Spleen (tissue), 11 donors: Measurements from ENCODE around the gene PRPSAP1. TPM values are rescaled to one million over a fixed set of nuclear protein-coding genes. Genes with fewer than 3 reads are reported as not detected.

Experiments used
- DNase-seq: peaks from one replicate; pipeline ENCODE4 v3.0.0-alpha.2; 2020
- H3K27ac ChIP-seq, 8 donors: fragments of 200-600 bp; sonication (generic) in 7 of 8; 1 replicate in 4 of 8; 2 replicates in 4 of 8; pipeline versions ENCODE4 v1.5.0 to v1.8.0; 2016 to 2021; ENCODE audit warnings: inconsistent platforms in 4 of 8, mild to moderate bottlenecking in 4 of 8, moderate library complexity in 1 of 8
- H3K27me3 ChIP-seq, 7 donors: fragments of 200-600 bp; sonication (generic) in 6 of 7; replicated peaks in 1 of 7; 1 replicate in 4 of 7; 2 replicates in 3 of 7; pipeline versions ENCODE4 v1.5.0 to v1.8.0; 2016 to 2021; ENCODE audit warnings: inconsistent platforms in 3 of 7, mild to moderate bottlenecking in 1 of 7
- H3K36me3 ChIP-seq, 6 donors: fragments of 200-600 bp; sonication (generic) in 5 of 6; 1 replicate in 4 of 6; 2 replicates in 2 of 6; pipeline versions ENCODE4 v1.5.0 to v1.8.0; 2016 to 2021; ENCODE audit warnings: inconsistent platforms in 2 of 6
- H3K4me1 ChIP-seq, 6 donors: fragments of 200-600 bp; sonication (generic) in 5 of 6; 1 replicate in 3 of 6; 2 replicates in 3 of 6; pipeline versions ENCODE4 v1.5.0 to v1.8.0; 2016 to 2021; ENCODE audit warnings: inconsistent platforms in 3 of 6
- H3K4me3 ChIP-seq, 8 donors: fragments of 200-600 bp; sonication (generic) in 7 of 8; 1 replicate in 4 of 8; 2 replicates in 4 of 8; pipeline versions ENCODE4 v1.5.0 to v1.8.0; 2016 to 2021; ENCODE audit warnings: inconsistent platforms in 4 of 8, mild to moderate bottlenecking in 4 of 8, moderate library complexity in 2 of 8
- H3K9me3 ChIP-seq, 8 donors: fragments of 200-600 bp; sonication (generic) in 7 of 8; 1 replicate in 4 of 8; 2 replicates in 4 of 8; pipeline versions ENCODE4 v1.5.0 to v1.8.0; 2016 to 2021; ENCODE audit warnings: inconsistent platforms in 4 of 8
- CTCF ChIP-seq, 11 experiments: fragments of 200-600 bp in 7 of 11; fragments of 450-650 bp in 4 of 11; sonication (generic) in 4 of 11; IDR thresholded peaks in 8 of 11; conservative IDR thresholded peaks in 3 of 11; 1 replicate in 7 of 11; 2 replicates in 4 of 11; pipeline versions ENCODE4 v1.4.0 to v1.8.0; 2016 to 2021; ENCODE audit warnings: antibody characterized with exemption in 11 of 11, inconsistent platforms in 4 of 11, mild to moderate bottlenecking in 1 of 11
- POLR2A ChIP-seq, 3 donors: fragments of 450-650 bp; IDR thresholded peaks; one replicate each; pipeline ENCODE4 v1.5.1; 2017; ENCODE audit warnings: antibody characterized with exemption in 3 of 3, mild to moderate bottlenecking in 1 of 3
- POLR2AphosphoS5 ChIP-seq, 3 donors: sonication (generic); formaldehyde crosslinking; IDR thresholded peaks; one replicate each; pipeline ENCODE4 v1.5.1; 2017; ENCODE audit warnings: antibody characterized with exemption in 3 of 3
- WGBS, 5 donors: extraction: QIAGEN DNeasy Blood & Tissue Kit in 3 of 5; methylation state at CpG; one replicate each; pipeline versions ENCODE4 v1.1.5 to v1.1.7; 2013 to 2018; 5-methylcytosine and 5-hydroxymethylcytosine counted together
- intact Hi-C: fragments of 100-400 bp; cut with DNase I; formaldehyde crosslinking; loops from one replicate; pipeline ENCODE4 v1.15.0; 2023; ENCODE audit warnings: low total_unique reads
- polyA plus RNA-seq, 3 donors: library from polyadenylated mRNA; stranded (reverse); fragments of 200-250 nt; gene quantifications; one replicate each; pipeline ENCODE4 v1.2.1, GENCODE V29; 2013
- total RNA-seq, 7 donors: library from RNA; depleted of rRNA in 3 of 7; stranded (reverse); fragments of >200 nt in 3 of 7; fragmentation: NEBNext Ultra II Directional in 4 of 7; extraction: Animal tissue kit (Norgen Biotek cat#: 25700) in 4 of 7; gene quantifications; one replicate each; pipeline versions ENCODE4 v1.1.0 to v1.2.1, GENCODE V29; 2016 to 2021
- donor health status: healthy with polysubstance abuse.
- donor health status: DM: no; HTN: no; CAD: no; lungs with moderate emphysema.
- donor health status: DM: no; HTN: no; CAD: no.
- donor health status: Bipolar disorder and iron deficiency.
- donor health status: healthy.
- donor health status: DM: no; HTN: no; CAD: no.
- donor health status: DM: yes; HTN: yes; CAD: no.

PRPSAP1 gene
- total and polyA plus RNA-seq, 10 donors, result 17.5 to 54.1 (median 35.8) TPM

GRCh38 chr17:76272541-76273444, 80.9 kb downstream of the PRPSAP1 start:
- intact Hi-C loops, result no loop called here
- peaks cover 55 to 89% (median 78%) of the 10 kb centered on the region in 6 donors for H3K4me1 ChIP-seq
- 40 to 51% (median 42%) methylated on average over 18 to 19 of the region's 19 CpGs for WGBS, 5 donors
- no peaks in the 10 kb centered on the region for H3K9me3 ChIP-seq
- H3K27me3 ChIP-seq, result no peaks in the 10 kb centered on the region
- peaks cover 0 to 38% (median 15%) of the 10 kb centered on the region in 6 donors for H3K36me3 ChIP-seq
- H3K27ac ChIP-seq, result peak overlapping the region; percentile 83 to 99 (median 98)
- DNase-seq, result peak; percentile 84
- TF ChIP-seq POLR2AphosphoS5 (IDR thresholded peaks at IDR 0.05) (peak in 1 of 3 donors; percentile 11), CTCF (IDR thresholded peaks at IDR 0.05 in 8 of 11, conservative IDR thresholded peaks at IDR 0.05 in 3 of 11) (no peak)
- H3K4me3 ChIP-seq, result peak overlapping the region in 7 of 8 donors; percentile 11 to 99 (median 34)

GRCh38 chr17:76271669-76272540, 81.8 kb downstream of the PRPSAP1 start:
- 2 to 12% (median 9%) methylated on average over 25 to 38 of the region's 38 CpGs for WGBS, 5 donors
- Histone ChIP-seq H3K4me1 (peaks cover 64 to 98% (median 87%) of the 10 kb centered on the region in 6 donors), H3K27ac (peak overlapping the region; percentile 83 to 99 (median 98)), H3K27me3 (no peaks in the 10 kb centered on the region), H3K4me3 (peak overlapping the region; percentile 11 to 99 (median 32)), H3K9me3 (no peaks in the 10 kb centered on the region), H3K36me3 (peaks cover 0 to 47% (median 15%) of the 10 kb centered on the region in 6 donors)
- intact Hi-C loops, result no loop called here
- TF ChIP-seq POLR2A (IDR thresholded peaks at IDR 0.05), result no peak
- TF ChIP-seq POLR2AphosphoS5 (IDR thresholded peaks at IDR 0.05), result peak; percentile 86 to 93 (median 88)
- TF ChIP-seq CTCF (IDR thresholded peaks at IDR 0.05 in 8 of 11, conservative IDR thresholded peaks at IDR 0.05 in 3 of 11), result peak in 2 of 11 experiments; percentile 11 to 25
- peak; percentile 96 for DNase-seq

DNA sequence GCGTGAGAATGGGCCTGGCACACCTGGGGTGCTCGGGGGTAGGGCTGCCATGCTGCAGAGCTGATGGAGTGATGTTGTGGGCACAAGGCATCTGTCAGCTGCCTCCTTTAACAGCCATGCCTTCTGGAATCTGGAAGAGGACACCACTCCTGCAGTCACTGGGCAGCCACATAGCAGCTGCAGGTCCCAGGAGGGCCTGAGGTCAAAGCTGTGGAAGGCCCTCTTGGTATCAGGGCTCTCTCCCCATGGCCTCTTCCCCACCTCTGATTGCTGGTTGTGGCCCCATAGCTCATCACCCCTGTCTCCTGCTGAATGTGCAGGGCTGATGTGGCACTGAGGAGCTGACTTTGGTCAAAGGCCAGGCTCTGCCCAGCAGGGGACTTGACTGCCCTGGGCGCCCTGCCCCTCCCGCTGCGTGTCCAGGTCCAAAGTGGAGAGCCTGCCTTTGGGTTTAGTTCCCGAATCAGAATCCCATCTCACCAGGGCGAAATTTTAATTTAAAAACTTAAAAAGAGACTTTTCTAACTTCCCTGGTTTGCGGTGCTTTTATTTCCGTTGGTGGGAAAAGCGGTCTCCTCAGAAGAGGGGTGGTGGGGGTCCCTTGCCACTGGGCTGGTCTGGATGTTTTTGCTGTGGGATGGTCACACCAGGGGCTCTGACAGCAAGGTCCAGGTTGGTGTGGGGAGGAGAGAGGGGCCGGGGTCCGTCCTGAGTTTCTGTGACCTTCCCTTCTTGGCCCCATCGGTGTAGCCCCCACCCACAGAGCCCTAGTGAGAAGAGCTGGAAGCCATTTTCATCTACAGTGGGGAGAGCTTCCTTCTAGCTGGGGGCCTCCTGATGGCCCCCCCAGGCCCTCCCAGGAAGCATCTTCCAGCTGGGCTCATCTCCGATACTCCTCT, 82.7 kb downstream of the PRPSAP1 start:
- Histone ChIP-seq H3K4me3 (peak overlapping the region in 7 of 8 donors; percentile 11 to 99 (median 34)), H3K27me3 (no peaks in the 10 kb centered on the region), H3K36me3 (peaks cover 0 to 49% (median 15%) of the 10 kb centered on the region in 6 donors), H3K27ac (peak overlapping the region; percentile 83 to 99 (median 98)), H3K9me3 (no peaks in the 10 kb centered on the region), H3K4me1 (peaks cover 70 to 99% (median 91%) of the 10 kb centered on the region in 6 donors)
- intact Hi-C loops, result no loop called here
- no peak for TF ChIP-seq POLR2A (IDR thresholded peaks at IDR 0.05)
- TF ChIP-seq POLR2AphosphoS5 (IDR thresholded peaks at IDR 0.05), result peak; percentile 35 to 68 (median 39)
- TF ChIP-seq CTCF (IDR thresholded peaks at IDR 0.05 in 8 of 11, conservative IDR thresholded peaks at IDR 0.05 in 3 of 11), result no peak
- peak; percentile 77 for DNase-seq
- 59 to 89% (median 72%) methylated on average over 13 to 14 of the region's 14 CpGs for WGBS, 5 donors
